HS-5 (cell line): Measurements from ENCODE around the gene PYY.

ENCODE experiments used
- DNase-seq: peaks from one replicate; pipeline ENCODE4 v3.0.0-alpha.2; 2012; ENCODE audit warnings: low read depth

PYY gene

GRCh38 chr17:43914451-43914850, 39.3 kb downstream of the PYY start:
- DNase-seq: no peak

- no peak for DNase-seq
These were observed 40.2 kb downstream of the PYY start for GRCh38 chr17:43913584-43913983.

GRCh38 chr17:43912635-43913304, 41.0 kb downstream of the PYY start:
- DNase-seq: no peak

- no peak for DNase-seq
These were observed 41.8 kb downstream of the PYY start for GRCh38 chr17:43911904-43912303.

GRCh38 chr17:43909537-43910231, 44.1 kb downstream of the PYY start:
- DNase-seq: no peak

GRCh38 chr17:43907998-43908721, 45.6 kb downstream of the PYY start:
- DNase-seq: no peak

- no peak for DNase-seq
These were observed 46.2 kb downstream of the PYY start, which contains the start of gene MPP2 for GRCh38 chr17:43907425-43907981. MPP2 (minus strand) TSS chr17:43907536; CDS start chr17:43904460, 3,076 bp downstream.

GRCh38 chr17:43906951-43907424, 46.8 kb downstream of the PYY start:
- no peak for DNase-seq

- no peak for DNase-seq
These were observed 47.5 kb downstream of the PYY start for GRCh38 chr17:43905985-43906852.

- no peak for DNase-seq
These were observed 48.2 kb downstream of the PYY start for GRCh38 chr17:43905400-43905984.
